HG03103 (cell line): ENCODE measurements around the gene CTCF.

Experiments
- ATAC-seq: cut with Tn5 transposase; IDR thresholded peaks from one replicate; pipeline ENCODE4 v1.9.1; 2021; ENCODE audit warnings: low read depth; ENCODE audit not compliant: unreplicated experiment

Gene CTCF

GRCh38 chr16:67547423-67548264, 14.7 kb upstream of the CTCF start:
- no peak for ATAC-seq

DNA sequence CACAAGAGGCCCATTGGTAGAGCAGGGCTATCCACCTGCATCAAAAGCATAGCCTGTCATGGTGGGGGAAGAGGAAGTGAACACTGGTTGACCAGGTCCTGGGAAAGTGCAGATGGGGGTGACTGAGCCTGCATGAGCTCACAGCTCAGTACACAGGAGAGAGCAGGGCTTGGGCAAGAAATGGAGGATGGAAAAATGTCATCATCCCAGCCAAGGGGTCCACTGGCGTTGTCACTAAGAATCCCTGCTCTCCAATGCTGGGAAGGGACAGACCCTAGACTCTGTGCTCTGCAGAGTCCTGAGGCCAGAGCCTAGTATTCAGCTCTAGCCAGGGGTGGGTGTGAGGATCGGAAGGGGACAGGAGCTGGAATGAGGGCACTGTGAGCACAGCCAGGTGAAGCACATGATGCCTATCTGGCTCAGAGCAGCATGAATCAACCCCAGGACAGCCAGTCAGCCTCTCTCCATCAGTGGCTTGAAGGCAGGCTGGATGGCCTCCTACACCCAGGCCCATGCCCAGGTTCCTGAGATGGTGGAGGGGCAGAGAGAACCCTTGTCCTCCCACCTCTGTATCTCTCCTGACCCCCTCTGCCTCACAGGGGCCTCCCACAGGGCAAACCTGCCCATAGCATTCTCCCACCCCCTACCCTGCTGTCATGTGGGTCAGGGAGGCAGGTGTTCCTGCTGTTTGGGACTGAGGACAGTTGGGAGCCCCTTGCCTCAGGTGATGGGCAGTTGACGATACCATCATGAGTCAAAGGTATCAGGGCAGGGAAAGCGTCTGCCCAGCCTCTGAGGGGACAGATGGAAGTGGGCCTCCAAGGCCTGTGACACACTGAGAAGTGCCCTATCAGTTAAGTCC, 13.8 kb upstream of the CTCF start:
- no peak for ATAC-seq

- ATAC-seq, result no peak
These were observed 13.1 kb upstream of the CTCF start for GRCh38 chr16:67549240-67549639.

DNA sequence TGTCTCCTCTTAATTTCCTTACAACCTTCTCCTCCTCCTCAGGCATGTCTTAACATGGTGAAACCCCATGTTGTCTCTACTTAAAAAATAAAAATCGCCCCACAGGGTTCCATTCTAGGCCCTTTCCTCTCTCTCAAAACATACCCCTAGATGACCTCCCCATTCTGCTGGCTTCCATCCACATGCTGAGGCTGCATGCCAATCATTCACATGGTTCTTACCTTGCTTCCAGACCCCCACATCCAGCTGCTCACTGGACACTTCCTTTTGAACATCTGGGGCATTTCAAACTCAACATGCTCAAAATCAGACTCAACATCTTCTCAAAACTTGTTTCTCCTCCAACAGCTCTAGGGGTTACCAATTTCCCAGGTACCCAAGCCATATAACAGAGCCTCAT, 12.4 kb upstream of the CTCF start:
- no peak for ATAC-seq

GRCh38 chr16:67551091-67551490, 11.2 kb upstream of the CTCF start:
- no peak for ATAC-seq

DNA sequence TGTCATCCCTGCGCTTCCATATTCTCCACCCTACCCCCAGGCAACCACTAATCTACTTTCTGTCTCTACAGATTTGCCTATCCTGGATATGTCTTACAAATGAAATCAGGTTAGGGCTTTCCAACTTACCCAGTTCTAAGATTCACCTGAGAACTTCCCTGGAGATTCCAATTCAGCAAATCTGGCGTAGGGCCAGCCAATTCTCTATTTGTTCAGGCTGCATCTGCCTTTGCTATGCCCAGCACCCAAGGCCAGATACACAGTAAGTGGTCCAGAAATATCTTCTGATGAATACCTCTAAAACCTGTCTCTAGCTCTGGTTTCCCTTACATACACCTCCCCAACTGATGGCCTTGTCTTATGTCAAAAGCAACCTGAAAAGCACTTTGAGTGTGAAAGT, 10.4 kb upstream of the CTCF start:
- no peak for ATAC-seq

DNA sequence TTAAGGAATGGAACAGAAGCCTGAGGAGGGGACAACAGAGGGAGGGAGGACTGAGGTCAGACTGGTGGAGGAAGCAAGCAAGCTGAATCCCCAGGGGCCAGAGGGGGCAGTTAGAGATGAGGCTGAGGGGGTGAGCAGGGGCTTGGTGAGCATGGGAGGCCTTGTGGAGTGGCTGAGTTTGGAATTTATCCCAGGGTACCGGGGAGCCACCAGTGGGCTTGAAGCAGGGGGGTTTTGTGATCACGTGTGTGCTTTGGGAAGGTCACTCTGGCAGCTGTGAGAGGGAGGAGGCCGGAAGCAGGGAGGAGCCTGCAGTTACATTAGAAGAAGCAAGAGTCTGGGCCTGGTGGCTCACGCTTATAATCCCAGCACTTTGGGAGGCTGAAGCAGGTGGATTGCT, 9.8 kb upstream of the CTCF start:
- no peak for ATAC-seq

DNA sequence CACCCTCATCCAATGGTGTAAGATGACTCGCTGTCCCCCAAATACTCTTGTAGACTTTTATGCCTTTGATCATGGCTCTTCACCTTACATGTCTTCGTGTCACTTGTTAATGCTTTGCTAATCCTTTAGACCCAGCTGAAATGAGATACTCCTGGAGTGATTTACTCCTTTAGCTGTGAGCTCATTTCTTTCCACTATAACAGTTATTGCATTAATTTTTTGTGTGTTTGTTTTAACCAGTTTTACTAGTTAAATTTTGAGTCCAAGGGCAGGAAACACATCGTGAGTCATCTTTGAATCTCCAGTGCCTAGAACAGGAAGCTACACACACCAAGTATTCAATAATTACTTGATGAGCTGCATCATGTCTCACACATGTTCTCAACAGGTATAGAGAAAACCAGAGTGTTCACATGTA, 6.5 kb upstream of the CTCF start:
- no peak for ATAC-seq

DNA sequence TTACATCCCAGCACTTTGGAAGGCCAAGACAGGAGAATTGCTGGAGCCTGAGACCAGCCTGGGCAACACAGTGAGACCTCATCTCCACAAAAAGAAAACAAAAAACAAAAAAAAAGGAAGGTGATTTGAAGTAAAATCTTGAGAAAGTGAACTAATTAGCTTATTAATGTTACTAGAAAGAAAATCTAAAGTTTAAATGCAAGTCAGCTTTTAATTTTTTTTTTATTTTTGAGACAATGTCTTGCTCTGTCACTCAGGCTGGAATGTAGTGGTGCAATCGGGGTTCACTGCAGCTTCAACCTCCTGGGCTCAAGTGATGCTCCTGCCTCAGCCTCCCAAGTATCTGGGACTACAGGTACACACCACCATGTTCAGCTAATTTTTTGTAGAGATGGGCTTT, 3.5 kb upstream of the CTCF start:
- no peak for ATAC-seq

DNA sequence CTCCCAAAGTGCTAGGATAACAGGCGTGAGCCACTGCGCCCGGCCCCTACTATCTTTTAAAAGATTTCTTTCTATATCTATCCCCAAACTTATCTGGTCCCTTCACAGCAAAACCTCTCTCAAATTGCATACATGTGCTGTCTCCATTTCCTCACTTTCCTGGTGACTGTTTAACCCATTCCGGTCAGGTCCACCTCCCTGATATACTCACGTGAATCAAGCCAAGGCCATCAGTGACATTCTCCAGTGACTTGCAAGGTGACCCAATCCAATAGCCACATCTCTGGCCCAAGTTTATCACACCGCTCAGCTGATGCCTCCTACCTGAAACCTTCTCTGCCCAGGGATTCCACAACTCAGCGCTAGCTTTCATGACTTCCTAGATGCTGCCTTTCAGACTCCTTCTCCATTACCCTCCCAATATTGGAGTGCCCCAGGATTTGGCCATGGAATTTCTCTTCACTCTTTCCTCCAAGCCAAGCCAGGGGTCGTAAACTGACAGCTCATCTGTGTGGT, 1.4 kb upstream of the CTCF start:
- ATAC-seq, result no peak

GRCh38 chr16:67561501-67561823, 864 bp upstream of the CTCF start:
- ATAC-seq, result no peak

- ATAC-seq, result peak; percentile 71
These were observed 351 bp upstream of the CTCF start for GRCh38 chr16:67561824-67562525.

- ATAC-seq, result peak; percentile 8
These were observed 787 bp downstream of the CTCF start for GRCh38 chr16:67562918-67563707.

GRCh38 chr16:67563708-67564468, 1.6 kb downstream of the CTCF start:
- no peak for ATAC-seq

DNA sequence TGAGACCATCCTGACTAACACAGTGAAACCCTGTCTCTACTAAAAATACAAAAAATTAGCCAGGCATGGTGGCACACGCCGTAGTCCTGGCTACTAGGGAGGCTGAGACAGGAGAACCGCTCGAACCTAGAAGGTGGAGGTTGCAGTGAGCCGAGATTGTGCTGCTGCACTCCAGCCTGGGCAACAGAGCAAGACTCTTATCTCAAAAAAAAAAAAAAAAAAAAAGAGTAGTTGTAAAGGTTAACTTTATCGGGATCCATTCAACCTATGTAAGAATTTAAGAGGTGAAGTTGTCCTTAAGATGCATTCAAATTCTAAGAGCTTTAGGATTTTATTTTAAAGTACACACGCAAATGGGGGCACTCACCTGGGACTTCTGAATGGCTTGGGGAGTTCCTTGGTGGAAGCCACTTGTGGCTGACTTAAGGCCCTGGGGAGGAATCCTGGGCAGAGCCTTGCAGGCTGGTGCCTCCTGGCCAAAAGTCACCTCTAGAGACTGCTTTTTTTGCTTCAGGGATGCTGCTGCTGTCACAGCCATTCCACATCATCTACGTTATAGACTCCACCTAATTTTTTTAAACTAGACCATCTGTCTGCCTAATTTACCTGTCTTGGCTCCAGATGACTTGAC, 3.3 kb downstream of the CTCF start:
- no peak for ATAC-seq

DNA sequence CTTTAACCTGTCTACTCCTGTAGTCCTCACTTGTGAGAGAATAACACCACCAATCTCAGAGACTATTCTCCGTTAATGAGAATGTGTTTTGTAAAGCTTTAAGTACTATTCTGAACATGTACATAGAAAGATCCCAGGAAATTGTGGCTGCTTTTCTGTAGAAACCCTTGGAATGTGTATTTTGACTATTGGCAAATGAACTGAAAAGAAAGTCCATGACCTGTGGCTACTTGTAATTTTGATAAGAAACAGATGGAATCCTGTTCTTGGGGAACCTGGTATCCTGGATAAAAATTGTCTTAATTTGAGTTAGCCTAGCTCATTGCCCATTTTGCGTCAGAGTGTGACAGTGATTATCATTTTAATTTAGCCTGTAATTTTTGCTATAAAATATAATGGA, 9.1 kb downstream of the CTCF start:
- no peak for ATAC-seq

GRCh38 chr16:67571981-67572431, 9.7 kb downstream of the CTCF start:
- no peak for ATAC-seq

GRCh38 chr16:67579686-67580085, 17.4 kb downstream of the CTCF start:
- no peak for ATAC-seq

DNA sequence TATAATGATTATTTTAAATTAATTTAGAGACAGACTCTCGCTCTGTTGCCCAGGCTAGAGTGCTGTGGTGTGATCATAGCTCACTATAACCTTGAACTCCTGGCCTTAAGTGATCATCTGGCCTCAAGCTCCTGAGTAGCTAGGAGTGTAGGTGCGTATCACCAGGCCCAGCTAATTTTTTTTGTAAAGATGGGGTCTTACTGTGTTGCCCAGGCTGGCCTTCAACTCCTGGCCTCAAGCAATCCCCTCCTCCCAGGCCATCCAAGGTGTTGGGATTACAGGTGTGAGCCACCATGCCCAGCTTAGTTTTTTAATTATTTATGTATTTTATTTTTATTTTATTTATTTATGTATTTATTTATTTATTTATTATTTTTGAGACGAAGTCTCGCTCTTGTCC, 17.9 kb downstream of the CTCF start:
- no peak for ATAC-seq
